ENCODE data around the gene SMARCE1.

The SMARCE1 gene

GRCh38 chr17:40582328-40582901, 65.2 kb downstream of the SMARCE1 start:
- TF ChIP-seq CTCF (IDR thresholded peaks at IDR 0.05; ENCODE audit: insufficient read depth, low read length, poor library complexity, severe bottlenecking) (no peak), EZH2phosphoT487 (conservative IDR thresholded peaks at IDR 0.05; ENCODE audit: low read length) (no peak)
- no peak overlapping the region for H3K4me3 ChIP-seq (ENCODE audit: insufficient read depth, low read length, poor library complexity, severe bottlenecking)
- H4K20me1 ChIP-seq (ENCODE audit: low read depth, low read length) = no peaks in the 10 kb centered on the region
- H3K9me2 ChIP-seq (replicated peaks; ENCODE audit: insufficient read depth, low read length) = no peaks in the 10 kb centered on the region
- H3K79me2 ChIP-seq (ENCODE audit: insufficient read depth, low read length) = no peaks in the 10 kb centered on the region
- no peaks in the 10 kb centered on the region for H3K27me3 ChIP-seq (ENCODE audit: low read length)
- no peaks in the 10 kb centered on the region for H3K9me3 ChIP-seq (ENCODE audit: insufficient read depth, low read length)
- H3K27ac ChIP-seq (ENCODE audit: low read depth, low read length) = no peak overlapping the region
- H3K4me2 ChIP-seq (ENCODE audit: low read depth, low read length, poor library complexity, severe bottlenecking) = peak overlapping the region; percentile 33
- H3F3A ChIP-seq (ENCODE audit: insufficient read depth) = no peaks in the 10 kb centered on the region
- no peak overlapping the region for H3K9ac ChIP-seq (ENCODE audit: low read length)
- H3K36me3 ChIP-seq (ENCODE audit: low read length) = no peaks in the 10 kb centered on the region
- H2AFZ ChIP-seq (ENCODE audit: low read depth, low read length, severe bottlenecking) = peak overlapping the region; percentile 77

- no peak overlapping the region for H3K9ac ChIP-seq (ENCODE audit: low read length)
- H3K4me3 ChIP-seq (ENCODE audit: insufficient read depth, low read length, poor library complexity, severe bottlenecking) = no peak overlapping the region
- no peaks in the 10 kb centered on the region for H3K79me2 ChIP-seq (ENCODE audit: insufficient read depth, low read length)
- H3K9me2 ChIP-seq (replicated peaks; ENCODE audit: insufficient read depth, low read length) = no peaks in the 10 kb centered on the region
- H3K27ac ChIP-seq (ENCODE audit: low read depth, low read length) = no peak overlapping the region
- no peaks in the 10 kb centered on the region for H3F3A ChIP-seq (ENCODE audit: insufficient read depth)
- H3K9me3 ChIP-seq (ENCODE audit: insufficient read depth, low read length) = no peaks in the 10 kb centered on the region
- no peaks in the 10 kb centered on the region for H4K20me1 ChIP-seq (ENCODE audit: low read depth, low read length)
- H3K27me3 ChIP-seq (ENCODE audit: low read length) = peaks cover 2% of the 10 kb centered on the region; the same call in 1 of the 2 replicates
- H2AFZ ChIP-seq (ENCODE audit: low read depth, low read length, severe bottlenecking) = no peak overlapping the region
- no peaks in the 10 kb centered on the region for H3K36me3 ChIP-seq (ENCODE audit: low read length)
- H3K4me2 ChIP-seq (ENCODE audit: low read depth, low read length, poor library complexity, severe bottlenecking) = no peak overlapping the region
- TF ChIP-seq CTCF (IDR thresholded peaks at IDR 0.05; ENCODE audit: insufficient read depth, low read length, poor library complexity, severe bottlenecking) (no peak), EZH2phosphoT487 (conservative IDR thresholded peaks at IDR 0.05; ENCODE audit: low read length) (no peak)
Measured at GRCh38 chr17:40580140-40580539, 67.5 kb downstream of the SMARCE1 start.

- Histone ChIP-seq H3F3A (ENCODE audit: insufficient read depth) (no peaks in the 10 kb centered on the region), H3K4me2 (ENCODE audit: low read depth, low read length, poor library complexity, severe bottlenecking) (no peak overlapping the region), H3K4me3 (ENCODE audit: insufficient read depth, low read length, poor library complexity, severe bottlenecking) (no peak overlapping the region), H3K9me3 (ENCODE audit: insufficient read depth, low read length) (no peaks in the 10 kb centered on the region; the same call in 1 of the 2 replicates), H3K9me2 (replicated peaks; ENCODE audit: insufficient read depth, low read length) (no peaks in the 10 kb centered on the region), H3K36me3 (ENCODE audit: low read length) (peaks cover 3% of the 10 kb centered on the region; the same call in 1 of the 2 replicates), H3K27ac (ENCODE audit: low read depth, low read length) (no peak overlapping the region), H3K27me3 (ENCODE audit: low read length) (peaks cover 5% of the 10 kb centered on the region; the same call in 1 of the 2 replicates), H3K79me2 (ENCODE audit: insufficient read depth, low read length) (no peaks in the 10 kb centered on the region), H3K9ac (ENCODE audit: low read length) (no peak overlapping the region), H4K20me1 (ENCODE audit: low read depth, low read length) (no peaks in the 10 kb centered on the region), H2AFZ (ENCODE audit: low read depth, low read length, severe bottlenecking) (no peak overlapping the region)
- no peak for TF ChIP-seq EZH2phosphoT487 (conservative IDR thresholded peaks at IDR 0.05; ENCODE audit: low read length)
- no peak for TF ChIP-seq CTCF (IDR thresholded peaks at IDR 0.05; ENCODE audit: insufficient read depth, low read length, poor library complexity, severe bottlenecking)
Measured at GRCh38 chr17:40579471-40579870, 68.1 kb downstream of the SMARCE1 start.
